GM19397 (cell line): ENCODE data around the gene RNPEP.
"Not testable (repeated sequence)": the region's sequence is repeated elsewhere in the genome, so short reads cannot be mapped to it uniquely, and the experiment has no call there.

Experiments used
- ATAC-seq: cut with Tn5 transposase; IDR thresholded peaks from one replicate; pipeline ENCODE4 v1.9.1; 2021; ENCODE audit warnings: mild to moderate bottlenecking, moderate library complexity; ENCODE audit not compliant: unreplicated experiment

RNPEP gene

DNA sequence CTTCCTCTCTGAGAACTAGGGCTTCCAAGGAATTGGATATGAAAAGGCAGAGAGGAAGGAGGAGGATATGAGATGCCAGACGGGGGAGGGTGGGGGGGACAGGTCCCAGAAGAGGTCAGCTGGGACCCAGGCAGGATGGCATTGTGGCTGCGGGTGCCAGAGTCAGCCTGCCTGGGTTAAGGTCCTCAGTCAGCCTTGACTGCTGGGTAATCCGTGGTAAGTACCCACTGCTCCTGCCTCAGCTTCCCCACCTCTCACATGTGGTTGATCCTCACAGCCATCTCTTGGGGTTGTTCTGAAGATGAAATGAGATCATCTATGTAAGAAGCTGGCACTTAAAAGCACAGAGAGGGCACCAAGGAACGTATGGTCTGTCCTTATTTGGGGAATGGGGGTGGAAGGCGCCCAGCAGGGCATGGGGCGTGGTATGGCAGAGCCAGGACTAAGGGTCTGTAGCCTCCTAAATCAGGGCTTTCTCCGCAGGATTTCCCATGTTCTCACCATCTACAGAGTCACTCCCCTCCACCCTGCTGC lies 51.8 kb downstream of the RNPEP start:
- no peak for ATAC-seq

DNA sequence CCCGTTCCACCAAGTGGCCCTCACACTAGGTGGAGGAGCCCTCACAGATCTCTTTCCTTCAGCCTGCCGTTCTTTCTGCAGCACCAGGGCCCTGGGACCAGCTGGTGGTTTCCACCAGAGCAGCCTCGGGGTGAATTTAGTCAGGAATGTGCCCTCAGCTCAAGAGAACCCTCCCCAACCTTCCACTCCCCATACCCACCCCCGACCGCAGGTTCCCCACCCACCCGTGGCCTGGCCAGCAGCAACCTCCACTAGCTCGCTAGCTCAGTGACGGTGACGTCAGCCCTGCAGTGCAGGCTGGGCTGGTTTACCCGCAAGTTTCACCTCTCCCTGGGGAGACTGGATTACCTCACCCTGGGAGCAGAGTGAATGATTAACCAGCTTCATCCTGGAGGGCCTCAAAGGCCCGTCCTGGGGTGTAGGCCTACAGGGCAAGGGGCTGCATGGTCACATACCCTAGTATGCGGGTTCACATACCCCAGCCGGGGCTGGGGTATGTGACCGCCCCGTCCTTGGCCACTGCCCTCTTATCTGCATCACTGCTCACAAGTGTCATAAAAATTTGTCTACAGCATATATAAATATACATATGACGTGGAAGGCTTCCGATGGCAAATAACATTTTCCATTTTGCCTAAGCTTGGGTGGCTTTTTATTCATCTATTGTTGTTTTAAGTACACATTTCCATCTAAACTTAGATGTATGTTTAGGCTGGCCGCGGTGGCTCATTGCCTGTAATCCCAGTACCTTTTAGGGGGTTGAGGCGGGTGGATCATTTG lies 52.4 kb downstream of the RNPEP start:
- no peak for ATAC-seq

DNA sequence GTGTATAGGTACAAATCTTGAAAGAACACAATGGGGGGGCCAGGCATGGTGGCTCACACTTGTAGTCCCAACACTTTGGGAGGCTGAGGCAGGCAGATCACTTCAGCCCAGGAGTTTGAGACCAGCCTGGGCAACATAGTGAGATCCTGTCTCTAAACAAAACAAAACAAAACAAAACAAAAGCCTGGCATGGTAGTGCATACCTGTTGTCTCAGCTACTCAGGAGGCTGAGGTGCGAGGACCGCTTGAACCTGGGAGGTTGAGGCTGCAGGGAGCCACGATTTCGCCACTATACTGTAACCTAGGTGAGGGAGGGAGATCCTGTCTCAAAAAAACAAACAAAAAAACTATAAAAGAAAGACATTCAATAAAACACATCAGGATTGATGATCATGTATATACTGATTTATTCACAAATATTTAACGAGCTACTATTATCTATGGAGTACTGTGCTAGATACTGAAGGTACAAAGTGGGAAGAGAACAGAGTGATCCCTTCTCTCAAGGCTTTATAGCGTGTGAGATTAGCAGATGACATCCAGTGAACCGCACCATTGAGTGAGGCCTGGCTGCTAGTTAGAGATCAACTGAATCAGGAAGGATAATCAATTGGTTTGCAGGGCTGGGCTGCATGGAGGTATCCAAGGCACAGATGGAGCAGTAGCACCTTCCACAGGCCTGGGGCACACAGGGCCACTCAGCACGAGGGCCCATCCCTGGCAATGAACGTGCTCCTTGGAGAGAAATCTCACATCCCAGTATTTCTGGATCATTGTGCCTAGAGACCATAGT lies 54.3 kb downstream of the RNPEP start:
- ATAC-seq, result no peak

DNA sequence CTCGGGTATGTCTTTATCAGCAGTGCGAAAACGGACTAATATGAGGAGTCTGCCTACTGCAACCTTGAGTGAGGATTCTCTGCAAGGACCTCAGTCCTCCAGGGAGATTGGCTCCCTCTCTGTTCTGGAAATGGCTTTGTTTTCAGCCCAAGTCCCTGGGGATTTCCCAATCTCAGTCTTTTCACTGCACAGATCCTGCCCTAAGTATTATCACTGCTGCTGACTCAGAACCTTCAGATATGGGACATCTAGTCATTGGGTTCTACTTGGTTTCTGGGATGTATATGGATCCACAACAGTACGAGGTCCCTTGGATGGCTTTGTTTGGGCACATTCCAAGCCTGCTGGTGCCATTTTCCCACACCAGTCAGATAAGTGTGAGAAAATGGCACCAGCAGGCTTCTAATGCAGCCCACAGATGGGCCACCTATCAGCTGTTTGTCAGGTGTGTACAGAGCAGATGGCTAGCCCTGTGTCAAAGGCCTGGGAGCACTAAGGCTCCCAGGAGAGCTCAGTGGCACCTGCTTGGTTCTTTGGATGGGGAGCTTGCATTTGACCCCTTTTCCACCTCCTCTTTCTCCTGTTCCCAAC lies 55.4 kb downstream of the RNPEP start:
- ATAC-seq, result no peak

DNA sequence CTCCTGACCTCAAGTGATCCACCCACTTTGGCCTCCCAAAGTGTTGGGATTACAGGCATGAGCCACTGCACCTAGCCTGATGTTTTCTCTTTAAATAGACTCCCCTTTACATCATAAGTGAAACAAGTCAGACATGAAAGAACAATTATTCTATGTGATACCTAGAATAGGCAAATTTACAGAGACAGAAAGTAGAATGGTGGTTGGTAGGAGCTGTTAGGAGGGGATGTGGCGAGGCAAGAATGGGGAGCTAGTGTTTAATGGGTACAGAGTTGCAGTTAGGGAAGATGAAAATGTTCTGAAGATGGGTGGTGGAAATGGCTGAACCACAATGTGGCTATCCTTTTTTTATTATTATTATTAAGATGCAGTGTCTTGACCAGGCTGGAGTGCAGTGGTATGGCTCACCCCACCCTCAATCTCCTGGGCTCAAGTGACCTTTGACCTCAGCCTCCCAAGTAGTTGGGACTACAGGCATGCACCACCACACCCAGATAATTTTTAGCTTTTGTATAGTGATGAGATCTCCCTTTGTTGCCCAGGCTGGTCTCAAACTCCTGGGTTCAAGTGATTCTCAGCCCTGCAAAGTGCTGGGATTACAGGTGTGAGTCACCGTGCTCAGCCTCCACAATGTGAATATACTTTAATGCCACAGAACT lies 56.4 kb downstream of the RNPEP start:
- ATAC-seq, result no peak

DNA sequence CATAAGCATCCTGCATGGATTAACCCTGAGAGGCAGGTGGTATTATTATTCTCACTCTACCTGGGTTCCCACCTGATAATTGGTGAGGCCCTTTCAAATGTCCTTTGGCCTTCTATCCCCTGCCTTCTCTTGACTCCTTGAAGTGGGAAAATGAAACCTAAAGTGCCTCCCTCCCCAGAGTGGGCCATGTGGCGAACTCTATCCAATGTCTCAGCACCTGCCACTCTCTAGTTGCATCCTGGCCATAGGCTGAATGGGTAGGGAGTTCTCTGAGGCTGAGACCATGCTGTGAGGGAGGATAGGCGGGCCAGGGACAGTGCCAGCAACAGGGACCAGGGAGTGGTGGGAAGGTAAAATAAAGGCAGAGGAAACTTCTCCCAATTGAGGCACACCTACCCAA lies 63.3 kb downstream of the RNPEP start:
- no peak for ATAC-seq

DNA sequence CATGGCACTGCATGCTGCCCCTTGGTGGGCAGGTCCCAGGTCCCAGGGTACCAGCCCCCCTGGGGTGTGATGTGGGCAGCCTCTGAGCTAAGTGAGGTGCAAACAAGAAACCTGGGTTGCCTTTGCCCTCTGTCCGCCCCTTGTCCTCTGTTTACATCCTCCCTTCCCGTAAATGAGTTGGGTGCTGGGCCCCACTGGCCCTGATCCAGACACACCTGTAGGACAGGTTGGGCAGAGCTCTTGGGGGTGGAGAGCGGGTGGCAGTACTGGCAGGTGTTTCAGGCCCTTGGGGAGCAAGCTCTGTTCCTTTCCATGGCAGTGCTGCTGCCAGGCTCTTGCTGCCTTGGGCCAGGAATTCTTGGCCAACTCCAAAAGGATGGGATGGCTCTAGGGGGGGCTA lies 63.8 kb downstream of the RNPEP start:
- ATAC-seq, result no peak

DNA sequence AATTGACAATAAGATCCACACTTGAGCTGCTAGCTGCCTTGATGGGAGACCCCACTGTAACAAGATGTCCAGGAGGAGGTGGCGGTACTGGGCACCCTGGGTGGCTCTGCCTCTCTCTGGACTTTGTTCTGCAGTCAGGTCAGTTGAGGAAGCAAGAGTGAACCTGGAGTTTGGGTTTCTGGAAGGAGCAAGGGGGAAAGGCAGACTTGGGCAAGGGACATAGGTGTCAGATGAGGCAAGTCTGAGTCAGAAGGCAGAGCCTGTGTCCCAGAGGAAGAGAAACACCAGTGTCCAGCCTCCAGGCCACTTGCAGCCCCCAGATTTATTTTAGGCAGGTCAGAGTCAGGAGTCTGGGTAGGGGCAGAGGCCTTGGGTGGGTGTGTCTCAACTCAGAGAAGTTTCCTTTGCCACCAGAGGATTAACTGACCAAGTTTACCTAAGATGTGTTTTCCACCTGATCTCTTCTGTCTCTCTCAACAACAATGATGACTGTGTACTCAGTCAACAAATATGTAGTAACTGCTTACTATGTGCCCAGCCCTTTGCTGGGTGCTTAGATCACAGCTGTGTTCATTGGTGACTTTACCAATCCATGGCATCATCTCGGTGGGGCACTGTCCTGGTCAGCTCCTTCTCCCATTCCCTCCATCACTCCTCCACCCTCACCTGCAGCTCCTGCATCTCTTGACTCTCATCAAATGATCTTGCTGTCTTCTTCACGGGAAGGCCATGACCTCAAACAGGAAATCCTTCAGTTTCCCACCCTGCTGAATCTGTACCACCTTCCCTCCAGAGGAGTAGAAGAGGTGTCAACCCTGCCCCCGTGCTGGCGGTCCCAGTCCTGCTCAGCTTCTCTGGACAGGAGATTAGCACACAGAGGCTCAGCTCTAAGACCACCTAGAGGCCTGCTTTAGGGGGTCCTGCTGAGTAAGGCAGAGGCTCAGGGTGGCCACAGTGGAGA lies 64.6 kb downstream of the RNPEP start:
- no peak for ATAC-seq

DNA sequence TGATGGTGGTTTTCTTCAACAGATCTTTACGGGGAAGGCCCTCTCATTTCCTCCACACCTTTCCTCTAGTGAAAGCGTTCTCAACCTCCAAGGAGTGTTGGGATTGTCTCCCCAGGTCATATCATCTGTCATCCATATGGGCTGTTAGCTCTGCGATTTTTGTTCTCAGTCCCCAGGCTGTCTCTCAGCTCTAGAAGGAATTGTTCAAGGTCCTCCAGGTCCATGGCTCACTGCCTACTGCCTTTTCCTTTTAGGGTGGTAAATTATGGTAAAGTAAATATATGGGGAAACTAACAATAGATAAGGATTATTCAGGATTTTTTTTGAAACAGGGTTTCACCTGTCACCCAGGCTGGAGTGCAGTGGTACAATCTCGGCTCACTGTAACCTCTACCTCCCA lies 65.5 kb downstream of the RNPEP start:
- no peak for ATAC-seq

DNA sequence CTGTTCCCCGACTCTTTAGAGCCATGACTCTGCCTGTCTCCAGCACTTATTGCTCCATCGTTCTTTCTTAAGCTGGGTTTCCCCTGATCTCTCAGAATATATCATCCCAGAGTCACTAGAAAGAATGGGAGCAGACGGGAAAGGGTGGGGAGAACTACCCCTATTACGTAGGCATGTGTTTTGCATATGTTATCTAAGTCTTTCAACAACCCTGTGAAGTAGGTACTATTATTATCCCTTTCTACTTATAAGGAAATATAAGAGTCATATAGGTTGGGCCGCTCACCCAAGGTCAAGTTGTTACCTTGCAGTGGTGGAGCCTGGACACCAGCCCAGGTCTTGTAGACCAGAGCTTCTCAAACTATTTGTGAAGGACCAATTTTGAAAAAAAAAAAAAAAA lies 66.7 kb downstream of the RNPEP start:
- no peak for ATAC-seq

DNA sequence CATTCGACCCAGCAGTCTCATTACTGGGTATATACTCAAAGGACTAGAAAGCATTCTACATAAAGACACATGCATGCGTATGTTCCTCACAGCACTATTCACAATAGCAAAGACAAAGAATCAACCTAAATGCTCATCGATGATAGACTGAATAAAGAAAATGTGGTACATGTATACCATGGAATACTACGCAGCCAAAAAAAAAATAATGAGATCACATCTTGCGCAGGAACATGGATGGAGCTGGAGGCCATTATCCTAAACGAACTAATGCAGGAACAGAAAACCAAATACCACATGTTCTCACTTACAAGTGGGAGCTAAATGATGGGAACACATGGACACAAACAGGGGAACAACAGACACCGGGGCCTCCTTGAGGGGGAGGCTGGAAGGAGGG lies 71.6 kb downstream of the RNPEP start:
- no peak for ATAC-seq

DNA sequence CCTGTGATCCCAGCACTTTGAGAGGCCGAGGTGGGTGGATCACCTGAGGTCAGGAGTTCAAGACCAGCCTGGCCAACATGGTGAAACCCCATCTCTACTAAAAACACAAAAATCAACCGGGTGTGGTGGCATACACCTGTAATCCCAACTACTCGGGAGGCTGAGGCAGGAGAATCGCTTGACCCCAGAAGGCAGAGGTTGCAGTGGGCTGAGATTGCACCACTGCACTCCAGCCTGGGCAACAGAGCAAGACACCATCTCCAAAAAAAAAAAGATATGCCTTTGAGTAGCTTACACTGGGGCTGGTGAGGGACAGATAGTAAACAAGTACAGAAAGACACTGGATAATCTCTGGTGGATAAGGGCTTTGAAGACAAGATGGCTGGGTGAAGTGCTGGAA lies 72.2 kb downstream of the RNPEP start:
- ATAC-seq, result not testable (repeated sequence)
